ENCODE measurements around the gene FILIP1L. TPM values are rescaled to one million over a fixed set of nuclear protein-coding genes. Genes with fewer than 3 reads are reported as not detected.

FILIP1L gene
- total RNA-seq, 1 experiment from 2014 or later = 4.3 TPM

DNA sequence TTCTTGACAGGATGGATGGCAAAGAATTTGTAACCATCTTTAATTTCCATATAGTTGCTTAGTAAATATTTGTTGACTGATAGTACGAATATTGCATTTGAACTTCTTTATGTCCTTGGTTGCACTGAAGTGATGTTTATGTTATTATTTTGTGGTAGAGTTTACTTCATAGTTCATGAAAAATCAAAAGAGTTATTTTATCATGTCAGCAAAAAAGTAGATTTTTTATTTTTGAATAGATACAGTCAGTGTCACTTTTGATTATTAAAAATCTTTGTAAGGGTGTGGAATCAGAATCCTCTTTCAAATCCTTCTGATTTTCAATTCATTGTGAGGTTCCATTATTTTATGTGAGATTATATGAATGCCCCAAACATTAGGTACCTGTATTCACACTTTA, 35.0 kb downstream of the FILIP1L start:
- intact Hi-C loops (cut with micrococcal nuclease; ENCODE audit: unreplicated experiment) = no loop called here
- no peak for TF ChIP-seq EZH2 (IDR thresholded peaks at IDR 0.05; ENCODE audit: borderline replicate concordance, low read depth, low read length, poor library complexity, severe bottlenecking)
- TF ChIP-seq, protein P1, sequence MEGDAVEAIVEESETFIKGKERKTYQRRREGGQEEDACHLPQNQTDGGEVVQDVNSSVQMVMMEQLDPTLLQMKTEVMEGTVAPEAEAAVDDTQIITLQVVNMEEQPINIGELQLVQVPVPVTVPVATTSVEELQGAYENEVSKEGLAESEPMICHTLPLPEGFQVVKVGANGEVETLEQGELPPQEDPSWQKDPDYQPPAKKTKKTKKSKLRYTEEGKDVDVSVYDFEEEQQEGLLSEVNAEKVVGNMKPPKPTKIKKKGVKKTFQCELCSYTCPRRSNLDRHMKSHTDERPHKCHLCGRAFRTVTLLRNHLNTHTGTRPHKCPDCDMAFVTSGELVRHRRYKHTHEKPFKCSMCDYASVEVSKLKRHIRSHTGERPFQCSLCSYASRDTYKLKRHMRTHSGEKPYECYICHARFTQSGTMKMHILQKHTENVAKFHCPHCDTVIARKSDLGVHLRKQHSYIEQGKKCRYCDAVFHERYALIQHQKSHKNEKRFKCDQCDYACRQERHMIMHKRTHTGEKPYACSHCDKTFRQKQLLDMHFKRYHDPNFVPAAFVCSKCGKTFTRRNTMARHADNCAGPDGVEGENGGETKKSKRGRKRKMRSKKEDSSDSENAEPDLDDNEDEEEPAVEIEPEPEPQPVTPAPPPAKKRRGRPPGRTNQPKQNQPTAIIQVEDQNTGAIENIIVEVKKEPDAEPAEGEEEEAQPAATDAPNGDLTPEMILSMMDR (conservative IDR thresholded peaks at IDR 0.05; ENCODE audit: low read depth, low read length) = no peak
- Histone ChIP-seq H3K4me1 (ENCODE audit: insufficient read depth, low read length, poor library complexity, severe bottlenecking) (peaks cover under 1% of the 10 kb centered on the region), H3K9me3 (ENCODE audit: low read depth, low read length, poor library complexity, severe bottlenecking) (no peaks in the 10 kb centered on the region), H3K4me3 (ENCODE audit: low read depth, low read length, poor library complexity, severe bottlenecking) (no peak overlapping the region), H3K36me3 (ENCODE audit: insufficient read depth, low read length, poor library complexity, severe bottlenecking) (no peaks in the 10 kb centered on the region), H3K27me3 (replicated peaks; ENCODE audit: insufficient read depth, low read depth, low read length, poor library complexity) (no peaks in the 10 kb centered on the region), H3K27ac (ENCODE audit: low read depth, low read length, poor library complexity, severe bottlenecking) (no peak overlapping the region)
- no TSS peak for BruUV-seq (replicated peaks)
- ChIA-PET CTCF (no interaction called here), POLR2A (ENCODE audit: low non-redundant PET) (no interaction called here)
- DNase-seq (ENCODE audit: low spot score) = no peak

DNA sequence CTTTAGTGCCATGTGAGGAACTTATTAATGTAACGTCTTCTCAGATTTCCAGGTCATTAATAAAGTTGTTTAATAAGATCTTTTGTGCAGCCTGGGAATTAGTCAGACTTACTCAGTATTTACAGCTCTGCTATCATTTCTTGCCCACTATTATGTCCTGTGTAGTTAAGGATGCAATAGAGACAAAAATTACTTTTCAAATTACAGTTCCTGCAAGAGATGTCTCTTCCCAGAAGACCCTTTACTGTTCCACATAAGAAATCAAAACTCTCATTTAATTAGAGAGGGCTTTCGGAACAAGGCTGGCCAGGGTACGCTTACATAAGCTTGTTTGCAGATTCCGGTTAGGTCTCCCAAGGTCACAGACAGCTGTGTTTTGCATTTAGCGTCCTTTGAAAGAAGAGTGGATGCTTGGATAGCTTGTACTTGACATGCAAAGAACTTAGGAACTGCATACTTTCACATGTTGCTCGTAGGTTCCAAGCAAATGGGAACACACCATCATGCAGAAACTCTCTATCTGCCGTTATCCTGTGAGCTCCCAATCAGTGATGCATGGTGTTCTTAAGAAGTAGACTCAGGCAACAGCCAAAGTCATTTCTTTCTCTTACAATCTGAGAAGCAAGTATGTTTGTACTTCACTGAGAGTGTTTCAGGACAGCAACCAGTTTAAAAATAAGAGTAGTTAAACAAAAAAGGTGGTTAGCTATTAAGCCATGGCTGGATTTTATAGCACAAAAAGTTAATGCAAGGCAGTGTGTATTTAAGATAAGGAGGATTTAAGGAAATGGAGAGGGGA, 37.4 kb downstream of the FILIP1L start:
- DNase-seq (ENCODE audit: low spot score) = no peak
- no peak overlapping the region for H3K27ac ChIP-seq (ENCODE audit: low read depth, low read length, poor library complexity, severe bottlenecking)
- H3K27me3 ChIP-seq (replicated peaks; ENCODE audit: insufficient read depth, low read depth, low read length, poor library complexity) = no peaks in the 10 kb centered on the region
- ChIA-PET POLR2A (ENCODE audit: low non-redundant PET) (no interaction called here), CTCF (no interaction called here)
- no peaks in the 10 kb centered on the region for H3K9me3 ChIP-seq (ENCODE audit: low read depth, low read length, poor library complexity, severe bottlenecking)
- H3K36me3 ChIP-seq (ENCODE audit: insufficient read depth, low read length, poor library complexity, severe bottlenecking) = no peaks in the 10 kb centered on the region
- H3K4me1 ChIP-seq (ENCODE audit: insufficient read depth, low read length, poor library complexity, severe bottlenecking) = peaks cover 15% of the 10 kb centered on the region
- TF ChIP-seq, protein P1 (conservative IDR thresholded peaks at IDR 0.05; ENCODE audit: low read depth, low read length) = no peak
- TF ChIP-seq EZH2 (IDR thresholded peaks at IDR 0.05; ENCODE audit: borderline replicate concordance, low read depth, low read length, poor library complexity, severe bottlenecking) = no peak
- no TSS peak for BruUV-seq (replicated peaks)
- H3K4me3 ChIP-seq (ENCODE audit: low read depth, low read length, poor library complexity, severe bottlenecking) = no peak overlapping the region
- intact Hi-C loops (cut with micrococcal nuclease; ENCODE audit: unreplicated experiment) = no loop called here

DNA sequence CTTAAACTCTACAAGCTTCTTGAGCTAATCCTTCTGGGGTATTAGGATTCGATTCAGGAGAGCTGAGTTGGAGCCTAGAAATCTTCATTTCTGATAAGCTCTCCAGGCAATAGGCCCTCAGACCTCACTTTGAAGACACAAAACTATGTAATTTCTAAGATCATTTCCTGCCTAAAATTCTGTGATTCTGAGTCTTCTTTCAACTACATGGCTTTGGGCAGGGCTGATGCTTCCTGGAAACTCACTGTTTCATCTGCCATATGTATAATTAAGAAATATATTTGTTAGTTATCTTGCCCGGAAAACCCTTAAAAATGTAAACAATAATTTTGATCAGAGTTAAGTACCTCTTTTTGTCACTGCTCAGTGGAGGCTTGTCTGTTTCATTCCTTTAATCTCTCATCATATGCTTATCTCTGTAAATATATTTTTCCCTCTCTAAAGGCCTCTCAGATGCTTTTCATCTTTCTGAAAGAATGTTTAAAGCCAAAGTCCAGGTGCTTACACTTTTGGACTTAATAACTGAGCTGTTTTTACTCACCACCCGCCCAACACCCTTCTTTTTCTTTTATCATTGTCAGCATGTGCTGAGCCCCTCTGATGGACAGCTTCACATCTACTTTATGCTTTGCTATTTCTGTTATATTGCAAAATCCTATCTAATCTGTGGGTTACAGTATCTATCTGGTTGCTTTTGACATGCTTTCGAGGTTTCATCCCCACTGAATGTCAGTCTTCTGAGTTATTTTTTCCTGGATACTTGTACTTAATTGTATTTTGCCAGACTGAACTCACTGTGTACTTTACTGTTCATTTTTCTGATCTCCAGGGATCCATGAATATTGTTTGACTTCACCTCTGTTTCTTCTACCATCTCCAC, 38.2 kb downstream of the FILIP1L start:
- H3K4me1 ChIP-seq (ENCODE audit: insufficient read depth, low read length, poor library complexity, severe bottlenecking) = peaks cover 15% of the 10 kb centered on the region
- POLR2A ChIA-PET (ENCODE audit: low non-redundant PET) = no interaction called here
- CTCF ChIA-PET = no interaction called here

More for the DNA sequence above, 38.2 kb downstream of the FILIP1L start:
- H3K27ac ChIP-seq (ENCODE audit: low read depth, low read length, poor library complexity, severe bottlenecking) = no peak overlapping the region
- no peak for TF ChIP-seq EZH2 (IDR thresholded peaks at IDR 0.05; ENCODE audit: borderline replicate concordance, low read depth, low read length, poor library complexity, severe bottlenecking)
- TF ChIP-seq, protein P1 (conservative IDR thresholded peaks at IDR 0.05; ENCODE audit: low read depth, low read length) = no peak
- H3K9me3 ChIP-seq (ENCODE audit: low read depth, low read length, poor library complexity, severe bottlenecking) = no peaks in the 10 kb centered on the region
- no peaks in the 10 kb centered on the region for H3K27me3 ChIP-seq (replicated peaks; ENCODE audit: insufficient read depth, low read depth, low read length, poor library complexity)
- H3K4me3 ChIP-seq (ENCODE audit: low read depth, low read length, poor library complexity, severe bottlenecking) = no peak overlapping the region
- no peaks in the 10 kb centered on the region for H3K36me3 ChIP-seq (ENCODE audit: insufficient read depth, low read length, poor library complexity, severe bottlenecking)
- BruUV-seq (replicated peaks) = no TSS peak
- intact Hi-C loops (cut with micrococcal nuclease; ENCODE audit: unreplicated experiment) = no loop called here
- DNase-seq (ENCODE audit: low spot score) = no peak
